Medulla oblongata (tissue), 1 donor: ENCODE measurements around the gene SAMD8.
A peak's percentile ranks its signal among the peaks of the same experiment; 100 is the strongest.
"Not testable (repeated sequence)": the region's sequence is repeated elsewhere in the genome, so short reads cannot be mapped to it uniquely, and the experiment has no call there.

ENCODE experiments used
- DNase-seq: peaks from one replicate; pipeline ENCODE4 v3.0.0-alpha.2; 2015; ENCODE audit errors: extremely low spot score

The SAMD8 gene

DNA sequence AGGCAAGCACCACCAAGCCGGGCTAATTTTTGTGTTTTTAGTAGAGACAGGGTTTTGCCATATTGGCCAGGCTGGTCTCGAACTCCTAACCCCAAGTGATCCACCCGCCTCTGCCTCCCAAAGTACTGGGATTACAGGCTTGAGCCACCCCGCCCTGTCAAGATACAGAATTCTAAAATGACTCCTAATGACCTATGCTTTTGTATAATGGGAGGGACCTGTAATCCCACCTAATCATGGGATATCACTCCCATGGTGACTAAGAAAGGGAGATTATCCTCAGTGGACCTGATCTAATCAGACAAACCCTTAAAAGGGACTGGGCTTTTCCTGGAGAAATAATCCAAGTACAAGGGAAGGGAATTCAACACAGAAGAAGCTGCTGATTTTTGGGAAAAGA is 28.8 kb downstream of the SAMD8 start:
- no peak for DNase-seq

DNA sequence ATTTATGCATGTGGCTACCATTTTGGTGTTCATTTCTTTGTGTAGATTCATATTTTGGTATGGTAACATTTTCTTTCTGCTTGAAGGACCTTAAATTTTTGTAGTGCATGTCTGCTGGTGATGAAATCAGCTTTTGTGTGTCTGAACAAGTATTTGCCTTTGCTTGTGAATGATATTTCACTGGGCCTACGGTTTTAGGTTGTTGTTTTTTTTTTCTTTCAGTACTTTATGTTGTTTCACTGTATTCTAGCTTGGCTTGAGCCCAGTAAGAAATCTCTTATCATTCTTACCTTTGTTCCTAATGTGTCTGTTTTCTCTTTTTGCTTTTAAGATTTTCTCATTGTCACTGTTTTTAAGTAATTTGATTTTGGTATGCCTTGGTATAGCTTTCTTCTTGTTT is 31.9 kb downstream of the SAMD8 start:
- DNase-seq = no peak

DNA sequence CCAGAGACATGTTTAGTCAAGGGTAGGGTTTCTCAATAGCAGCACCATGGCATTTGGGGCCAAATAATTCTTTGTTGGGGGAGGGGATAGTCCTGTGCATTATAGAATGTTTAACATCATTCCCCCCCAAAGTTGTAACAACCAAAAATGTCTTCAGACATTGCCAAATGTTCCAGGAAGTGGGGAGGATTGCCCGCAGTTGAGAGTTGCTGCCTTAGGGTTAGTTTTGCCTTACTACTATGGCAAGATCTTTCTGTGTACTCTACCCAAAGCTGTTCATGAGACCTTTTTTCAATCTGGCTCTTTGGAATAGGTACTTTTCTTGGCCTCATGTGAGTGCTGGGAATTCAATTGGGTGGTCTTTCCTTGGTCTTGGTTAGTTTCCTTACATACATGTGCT is 34.1 kb downstream of the SAMD8 start:
- no peak for DNase-seq

DNA sequence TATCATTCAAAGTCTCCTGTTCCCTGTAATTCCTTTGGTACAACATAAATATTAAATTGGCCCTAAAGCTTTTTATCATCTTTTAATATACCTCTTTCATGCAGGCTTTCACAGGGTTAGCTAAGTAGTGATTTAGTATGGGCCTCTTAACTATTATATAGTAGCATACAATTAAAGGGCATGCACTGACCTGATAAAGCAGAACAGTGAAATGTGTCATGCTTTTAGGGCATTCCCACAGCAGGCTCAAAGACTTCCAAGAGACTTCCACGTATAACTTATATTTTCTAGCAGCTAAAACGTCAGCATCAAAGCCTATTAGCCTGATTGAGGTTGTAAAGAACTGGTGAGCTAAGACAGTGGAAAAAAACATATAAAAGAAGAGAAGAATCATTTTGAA is 35.3 kb downstream of the SAMD8 start:
- no peak for DNase-seq

DNA sequence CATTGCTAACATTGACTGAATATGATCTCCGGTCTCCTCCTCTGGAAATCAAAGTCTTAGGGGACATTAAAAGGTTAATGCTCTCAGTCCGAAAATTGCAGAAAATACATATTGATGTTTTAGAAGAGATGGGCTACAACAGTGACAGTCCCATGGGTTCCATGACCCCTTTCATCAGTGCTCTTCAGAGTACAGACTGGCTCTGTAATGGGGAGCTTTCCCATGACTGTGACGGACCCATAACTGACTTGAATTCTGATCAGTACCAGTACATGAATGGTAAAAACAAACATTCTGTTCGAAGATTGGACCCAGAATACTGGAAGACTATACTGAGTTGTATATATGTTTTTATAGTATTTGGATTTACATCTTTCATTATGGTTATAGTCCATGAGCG is 39.2 kb downstream of the SAMD8 start:
- DNase-seq = peak; percentile 54

DNA sequence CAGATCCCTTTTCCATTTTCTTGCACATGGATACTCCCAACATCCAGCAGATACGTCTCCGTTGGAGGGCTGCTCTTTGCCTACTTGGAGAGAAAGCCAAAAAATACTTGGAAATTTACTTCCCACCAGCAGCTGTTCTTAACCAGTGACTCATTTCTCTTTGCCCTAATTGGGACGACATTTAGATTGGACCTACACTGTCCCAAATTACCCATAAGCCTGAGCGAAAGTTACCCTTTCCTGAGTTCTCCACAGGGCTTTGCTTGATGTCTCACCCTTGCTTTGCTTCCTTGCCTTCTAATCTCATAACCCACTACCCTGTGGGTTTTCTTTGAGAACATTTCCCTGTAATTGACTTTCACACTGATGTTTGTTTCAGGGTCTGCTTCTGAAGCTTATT is 48.1 kb downstream of the SAMD8 start:
- no peak for DNase-seq

DNA sequence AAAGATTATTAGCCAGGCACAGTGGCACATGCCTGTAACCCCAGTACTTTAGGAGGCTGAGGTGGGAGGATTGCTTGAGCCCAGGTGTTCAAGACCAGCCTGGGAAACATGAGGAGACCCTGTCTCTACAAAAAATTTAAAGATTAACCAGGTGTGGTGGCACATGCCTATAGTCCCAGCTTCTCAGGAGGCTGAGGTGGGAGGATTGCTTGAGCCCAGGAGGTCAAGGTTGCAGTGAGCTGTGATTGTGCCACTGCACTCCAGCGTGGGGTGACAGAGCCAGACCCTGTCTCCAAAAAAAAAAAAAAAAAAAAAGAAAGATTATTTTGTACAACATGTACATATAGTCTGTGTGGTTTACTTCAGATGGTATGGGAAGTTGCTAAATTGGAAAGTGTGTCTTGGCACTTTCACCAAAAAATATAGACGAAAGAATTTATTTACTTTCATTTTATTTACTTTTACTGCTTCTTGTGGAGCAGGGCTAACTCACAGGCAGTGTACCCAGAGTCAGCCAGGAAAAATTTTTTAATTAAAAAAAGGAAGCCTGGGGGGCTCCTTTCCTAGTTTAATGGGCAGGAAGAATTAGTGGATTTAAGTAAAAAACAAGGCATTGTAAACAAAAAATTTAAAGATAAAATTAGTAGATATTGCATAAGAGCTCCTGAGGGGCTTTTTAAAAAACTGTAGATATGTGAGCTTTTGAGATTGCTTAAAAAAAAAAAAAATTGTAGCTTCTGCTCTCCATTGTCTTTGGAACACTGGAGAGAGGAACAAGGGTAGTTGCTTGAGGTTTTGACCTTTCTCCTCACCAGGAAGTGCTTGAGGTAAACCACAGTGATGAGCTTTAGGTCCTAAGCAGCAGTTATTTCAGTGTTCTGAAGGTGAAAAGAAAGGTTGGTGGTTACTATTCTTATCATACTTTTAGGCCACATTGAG is 54.5 kb downstream of the SAMD8 start:
- no peak for DNase-seq

DNA sequence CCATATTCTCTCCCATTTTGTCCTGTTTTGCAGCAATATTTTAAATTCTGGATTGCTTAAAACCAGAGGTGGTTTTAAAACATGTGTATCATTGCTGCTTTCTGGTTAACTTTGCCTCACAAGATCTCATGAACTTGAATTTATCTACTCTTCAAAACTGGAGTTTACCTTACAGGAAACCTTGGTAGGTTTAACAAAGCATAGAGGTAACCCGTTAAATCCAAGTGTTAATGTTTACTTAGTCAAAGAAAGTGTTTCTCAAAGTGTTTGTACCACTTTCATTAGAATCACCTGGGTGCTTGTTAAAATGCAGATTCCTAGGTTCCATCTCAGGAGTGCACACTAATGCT is 55.1 kb downstream of the SAMD8 start:
- DNase-seq = no peak

DNA sequence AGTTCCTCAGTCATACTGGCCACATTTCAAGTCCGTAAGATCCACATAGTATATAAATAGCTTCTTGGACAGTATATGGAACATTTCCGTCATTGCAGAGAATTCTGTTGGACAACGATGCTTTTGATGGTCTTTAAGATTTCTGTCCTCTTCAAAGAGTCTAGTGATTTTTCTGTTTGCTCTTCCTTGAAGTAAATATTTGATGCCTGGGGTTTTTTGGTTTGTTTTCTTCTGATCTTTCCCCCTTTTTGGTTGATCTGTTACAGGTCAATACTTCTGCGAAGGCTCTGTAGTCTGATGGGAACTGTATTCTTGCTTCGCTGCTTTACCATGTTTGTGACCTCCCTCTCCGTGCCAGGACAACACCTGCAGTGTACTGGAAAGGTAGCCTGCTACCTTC is 56.8 kb downstream of the SAMD8 start:
- DNase-seq = no peak

DNA sequence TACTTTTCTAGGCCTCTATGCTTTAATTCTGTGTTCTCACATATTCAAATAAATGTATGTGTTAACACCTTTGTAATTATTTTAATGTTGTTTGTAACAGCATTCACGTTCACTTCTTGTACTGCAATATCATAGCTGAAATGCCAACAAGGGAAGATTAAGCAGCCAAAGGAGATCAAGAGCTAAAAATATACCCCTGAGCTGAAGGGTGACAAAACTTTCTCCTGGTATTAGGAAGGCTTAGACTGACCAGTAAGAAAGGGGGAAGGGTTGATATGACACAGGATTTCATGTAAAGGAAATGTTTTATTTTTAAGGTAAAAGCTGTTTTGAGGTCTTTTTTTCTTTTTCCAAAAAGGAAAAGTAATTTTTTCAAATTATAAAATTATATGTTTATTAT is 58.8 kb downstream of the SAMD8 start:
- no peak for DNase-seq

DNA sequence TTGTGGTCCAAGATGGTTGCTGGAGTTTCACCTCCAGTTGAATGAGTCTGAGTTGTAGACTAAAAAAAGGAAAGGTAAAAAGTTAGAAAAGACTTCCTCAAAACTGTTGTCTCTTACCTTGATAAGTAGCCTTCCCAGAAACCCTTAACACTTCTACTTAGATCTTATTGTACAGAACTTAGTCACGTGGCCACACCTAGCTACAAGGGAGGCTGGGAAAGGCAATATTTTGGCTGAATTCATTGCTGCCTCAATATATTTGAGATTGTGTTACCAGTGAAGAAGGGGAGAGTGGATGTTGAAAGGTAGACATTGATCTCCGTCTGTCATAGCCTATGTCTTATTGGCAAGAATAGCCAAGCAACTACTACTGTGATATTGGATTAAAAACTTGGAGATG is 63.6 kb downstream of the SAMD8 start:
- DNase-seq = no peak

DNA sequence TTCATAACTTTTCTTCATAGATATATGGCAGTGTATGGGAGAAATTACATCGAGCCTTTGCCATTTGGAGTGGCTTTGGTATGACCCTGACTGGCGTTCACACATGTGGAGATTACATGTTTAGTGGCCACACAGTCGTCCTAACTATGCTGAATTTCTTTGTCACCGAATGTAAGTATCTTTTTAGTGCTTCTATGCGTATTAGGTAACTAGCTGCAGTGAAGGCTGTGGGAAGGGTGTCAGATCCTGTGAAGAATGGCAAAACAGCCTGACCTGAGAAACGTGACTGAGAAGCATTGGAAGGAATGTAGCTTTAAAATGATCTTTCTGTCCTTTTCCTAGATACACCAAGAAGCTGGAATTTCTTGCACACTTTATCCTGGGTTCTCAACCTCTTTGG is 64.6 kb downstream of the SAMD8 start:
- no peak for DNase-seq

DNA sequence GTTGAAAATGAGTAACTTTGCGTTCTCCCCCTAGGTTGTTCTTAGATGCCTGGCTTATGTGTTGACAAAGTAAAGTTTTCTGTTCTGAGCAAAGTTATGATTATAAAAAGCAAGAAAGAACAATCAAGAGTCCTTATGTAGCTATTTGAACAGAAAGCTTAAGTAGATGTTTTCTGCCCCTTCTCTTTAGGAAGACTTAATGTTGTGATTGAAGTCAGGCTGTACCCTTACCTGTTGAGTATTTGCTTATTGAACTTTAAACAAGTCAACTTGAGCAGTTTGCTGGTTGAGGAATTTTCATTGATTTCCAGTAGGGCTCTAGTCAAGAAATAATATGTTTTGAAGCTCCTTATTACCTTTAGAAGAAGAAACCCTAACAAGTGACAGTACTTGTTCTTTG is 65.3 kb downstream of the SAMD8 start:
- DNase-seq = no peak

DNA sequence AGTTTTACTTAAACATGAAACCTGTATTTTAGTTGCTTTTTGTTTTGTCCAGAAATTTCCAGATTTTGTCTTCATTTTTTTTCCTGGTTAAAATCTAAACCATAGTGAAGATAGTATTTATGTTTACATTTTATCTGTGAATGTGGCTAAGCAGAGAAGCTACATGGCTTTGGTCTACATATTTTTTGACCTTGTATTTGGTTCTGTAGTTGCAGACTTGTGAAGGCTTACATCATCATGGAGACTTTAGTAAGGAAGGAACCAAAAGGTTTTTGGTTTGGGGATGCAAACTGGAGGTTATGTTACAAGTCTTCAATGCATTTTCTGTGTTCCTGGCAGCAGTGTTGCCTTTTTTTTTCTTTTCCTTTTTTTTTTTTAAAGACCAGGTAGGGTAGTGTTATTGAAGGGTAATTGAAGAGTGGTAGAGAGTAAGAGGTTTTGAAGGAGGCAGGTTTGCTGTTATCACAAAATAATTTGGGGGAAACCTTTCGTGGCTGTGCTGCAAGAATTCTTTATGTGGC is 68.3 kb downstream of the SAMD8 start:
- no peak for DNase-seq

DNA sequence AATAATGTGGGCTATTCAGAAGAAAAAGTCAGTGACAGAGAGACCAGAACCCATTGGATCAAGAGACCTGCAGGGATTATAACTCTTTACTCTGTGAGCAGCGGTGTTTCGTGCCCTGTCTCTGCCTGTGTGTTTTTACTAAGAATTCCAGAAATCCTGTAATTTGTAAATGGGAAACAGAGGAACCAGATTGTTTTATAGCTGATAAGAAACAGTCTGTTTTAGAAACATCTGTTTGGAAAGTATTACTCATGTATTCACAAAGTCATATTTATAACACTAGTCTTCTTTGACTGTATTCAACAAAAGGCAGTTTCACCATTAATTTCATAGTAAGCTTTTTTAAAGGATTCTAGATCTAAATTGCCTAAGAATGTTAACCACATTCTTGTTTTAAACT is 69.1 kb downstream of the SAMD8 start:
- DNase-seq = no peak

DNA sequence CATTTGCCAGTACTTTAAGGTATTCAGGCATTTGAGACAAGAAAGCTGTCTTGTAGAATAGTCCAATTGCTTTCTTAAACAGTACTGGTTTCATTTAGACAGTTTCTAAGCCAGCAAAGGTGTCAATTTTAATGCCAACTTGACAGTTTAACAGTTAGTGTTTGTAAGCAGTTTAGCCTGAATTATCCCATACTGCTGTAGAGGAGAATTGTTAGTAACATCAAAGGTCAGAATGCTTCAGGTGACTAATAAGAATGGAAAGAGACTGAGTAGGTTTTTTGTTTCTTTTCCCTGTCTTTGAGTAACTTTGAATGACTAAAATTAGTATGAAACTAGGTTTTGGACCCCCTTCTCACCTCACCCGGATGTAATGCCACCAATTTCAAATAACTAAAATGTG is 69.6 kb downstream of the SAMD8 start:
- DNase-seq = no peak

DNA sequence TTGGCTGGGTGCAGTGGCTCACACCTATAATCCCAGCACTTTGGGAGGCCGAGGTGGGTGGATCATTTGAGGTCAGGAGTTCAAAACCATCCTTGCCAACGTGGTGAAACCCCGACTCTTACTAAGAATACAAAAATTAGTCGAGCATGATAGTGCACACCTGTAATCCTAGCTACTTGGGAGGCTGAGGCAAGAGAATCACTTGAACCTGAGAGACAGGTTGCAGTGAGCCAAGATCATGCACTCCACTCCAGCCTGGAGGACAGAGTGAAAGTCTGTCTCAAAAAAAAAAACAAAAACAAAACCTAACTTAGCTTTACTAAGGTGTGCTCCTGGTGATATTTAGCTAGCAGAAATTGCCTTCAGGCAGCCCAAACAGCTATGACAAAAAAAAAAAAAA is 74.9 kb downstream of the SAMD8 start:
- DNase-seq = no peak

DNA sequence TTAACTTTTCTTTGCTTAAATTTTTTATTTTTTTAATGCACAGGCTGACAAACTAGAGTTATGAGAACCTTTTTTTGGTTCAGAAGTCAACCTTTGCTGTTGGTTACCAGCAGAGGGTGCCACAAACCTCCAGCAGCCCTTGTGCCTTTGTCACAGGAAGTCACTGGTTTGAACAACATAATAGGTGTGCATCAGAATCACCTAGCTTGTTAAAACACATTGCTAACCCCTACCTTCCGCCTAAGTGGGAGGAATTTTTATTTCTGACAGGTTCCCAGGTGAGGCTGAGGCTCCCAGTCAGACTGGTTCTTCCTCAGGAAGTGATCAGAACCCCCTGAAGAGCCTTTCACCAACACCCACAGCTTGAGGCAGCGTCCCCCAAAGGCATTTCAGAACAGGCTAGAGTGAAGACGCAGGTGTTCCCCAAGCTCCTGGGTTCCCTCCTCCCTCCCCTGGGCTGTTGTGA is 76.5 kb downstream of the SAMD8 start:
- peak; percentile 60 for DNase-seq

DNA sequence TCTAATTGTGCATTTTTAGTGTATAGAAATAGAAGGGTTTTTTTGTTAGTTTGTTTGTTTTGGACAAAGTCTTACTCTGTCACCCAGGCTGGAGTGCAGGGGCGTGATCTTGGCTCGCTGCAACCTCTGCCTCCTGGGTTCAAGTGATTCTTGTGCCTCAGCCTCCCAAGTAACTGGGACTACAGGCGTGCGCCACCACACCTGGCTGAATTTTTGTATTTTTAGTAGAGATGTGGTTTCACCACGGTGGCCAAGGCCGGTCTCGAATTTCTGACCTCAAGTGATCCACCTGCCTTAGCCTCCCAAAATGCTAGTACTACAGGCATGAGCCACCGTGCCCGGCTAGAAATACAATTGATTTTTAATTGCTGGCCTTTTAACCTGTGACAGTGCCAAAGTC is 77.1 kb downstream of the SAMD8 start:
- not testable (repeated sequence) for DNase-seq

DNA sequence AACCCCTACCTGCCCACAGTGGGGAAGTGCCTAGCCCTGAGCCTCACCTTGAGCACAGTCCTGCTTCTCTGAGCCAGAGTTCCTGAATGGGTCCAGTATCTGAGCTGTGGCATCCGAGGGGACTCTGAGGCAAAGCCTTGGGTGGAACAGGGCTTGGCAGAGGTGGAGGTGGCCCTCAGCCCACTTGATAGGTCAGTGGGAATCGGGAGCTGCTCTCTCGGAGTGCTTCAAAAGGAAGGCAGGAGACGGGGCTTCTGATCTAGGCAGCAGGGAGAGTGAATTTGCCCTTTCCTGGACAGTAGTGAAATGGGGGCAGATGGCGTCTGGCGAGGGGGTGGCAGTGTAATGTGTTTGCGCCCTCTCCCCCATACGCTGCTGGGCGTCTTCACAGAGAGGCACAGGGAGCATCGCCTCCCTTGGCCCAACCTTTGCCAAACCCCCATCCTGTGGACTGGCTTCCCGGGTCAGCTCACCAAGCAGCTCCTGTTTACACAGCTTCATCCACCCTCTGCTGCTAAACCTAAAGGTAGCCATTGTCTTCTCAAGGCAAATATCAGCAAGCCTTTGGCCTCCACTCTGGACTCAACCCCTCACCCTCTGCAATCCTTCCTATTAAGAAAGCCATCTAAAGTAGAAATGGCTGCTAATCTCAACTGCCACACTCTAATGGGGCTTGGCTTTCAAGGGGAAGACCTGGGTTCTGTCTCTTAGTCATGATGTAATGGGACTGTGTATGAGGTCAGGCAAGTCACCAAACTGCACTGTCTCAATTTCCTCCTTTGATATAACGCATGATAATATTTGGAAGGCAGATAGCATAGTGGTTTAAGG is 78.0 kb downstream of the SAMD8 start:
- no peak for DNase-seq

DNA sequence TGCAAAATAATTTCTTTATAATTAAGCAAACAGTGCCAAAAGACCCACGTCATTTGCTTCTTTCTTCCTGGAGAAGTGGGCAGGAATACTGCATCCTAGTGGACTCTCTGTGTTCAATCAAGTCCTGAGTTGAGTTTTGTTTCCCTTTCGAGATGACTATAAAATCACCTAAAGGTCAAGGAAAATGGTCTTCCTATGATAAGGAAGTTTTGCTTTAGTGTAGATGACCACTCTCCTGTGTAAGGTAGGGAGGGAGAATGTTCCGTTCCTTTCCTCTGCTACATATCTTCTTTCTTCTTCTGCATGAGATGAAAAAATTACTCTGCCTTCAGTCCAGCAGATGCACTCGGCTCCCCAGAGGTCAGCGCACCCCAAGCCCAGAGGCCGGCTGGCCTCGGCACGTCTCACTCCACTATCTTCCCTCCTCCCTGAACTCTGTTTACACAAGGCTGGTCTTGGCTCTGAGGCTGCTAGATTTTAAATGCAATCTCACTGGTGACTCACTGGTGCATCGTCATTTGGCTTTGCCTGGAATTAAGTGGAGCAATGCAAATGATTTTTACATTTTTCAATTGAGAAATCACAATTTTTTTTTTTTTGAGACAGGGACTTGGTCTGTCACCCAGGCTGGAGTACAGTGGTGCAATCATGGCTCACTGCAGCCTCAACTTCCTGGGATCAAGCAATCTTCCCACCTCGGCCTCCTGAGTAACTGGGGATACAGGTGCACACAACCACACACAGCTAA is 80.5 kb downstream of the SAMD8 start:
- no peak for DNase-seq

DNA sequence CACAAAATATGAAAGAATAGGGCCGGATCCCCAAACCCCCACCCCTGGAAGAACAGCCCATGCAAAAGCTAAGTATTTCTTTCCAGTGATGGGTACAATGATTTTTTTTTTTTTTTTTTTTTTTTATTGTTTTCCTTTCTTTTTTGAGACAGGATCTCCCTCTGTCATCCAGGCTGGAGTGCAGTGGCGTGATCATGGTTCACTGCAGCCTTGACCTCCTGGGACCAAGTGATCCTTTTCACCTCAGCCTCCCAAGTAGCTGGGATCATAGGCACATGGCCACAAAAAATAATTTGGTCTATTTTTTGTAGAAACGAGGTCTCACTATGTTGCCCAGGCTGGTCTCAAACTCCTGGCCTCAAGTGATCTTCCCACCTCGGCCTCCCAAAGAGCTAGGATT is 83.2 kb downstream of the SAMD8 start:
- DNase-seq = not testable (repeated sequence)
